ENCODE results near the gene USB1.

USB1 gene

GRCh38 chr16:58019866-58020538 is 18.8 kb downstream of the USB1 start:
- DNase-seq (ENCODE audit: low spot score), result no peak

GRCh38 chr16:58020628-58021521 is 19.7 kb downstream of the USB1 start:
- peak; percentile 59 for DNase-seq (ENCODE audit: low spot score)

- peak; percentile 84 for DNase-seq (ENCODE audit: low spot score)
These were observed 20.7 kb downstream of the USB1 start for GRCh38 chr16:58021661-58022551.

- DNase-seq (ENCODE audit: low spot score), result peak; percentile 79
These were observed 21.6 kb downstream of the USB1 start for GRCh38 chr16:58022601-58023371.

GRCh38 chr16:58024486-58025350 is 23.5 kb downstream of the USB1 start:
- peak; percentile 75 for DNase-seq (ENCODE audit: low spot score)

- peak; percentile 96 for DNase-seq (ENCODE audit: low spot score)
These were observed 24.3 kb downstream of the USB1 start, which contains the start of gene MMP15 for GRCh38 chr16:58025351-58026138. TSS of gene MMP15 (plus strand) at chr16:58025754. CDS start at chr16:58026351, 597 bp downstream.

- peak; percentile 53 for DNase-seq (ENCODE audit: low spot score)
These were observed 25.0 kb downstream of the USB1 start for GRCh38 chr16:58026139-58026704.

GRCh38 chr16:58026705-58027160 is 25.5 kb downstream of the USB1 start:
- peak; percentile 8 for DNase-seq (ENCODE audit: low spot score)

GRCh38 chr16:58027161-58027915 is 26.1 kb downstream of the USB1 start:
- DNase-seq (ENCODE audit: low spot score), result peak; percentile 77

- DNase-seq (ENCODE audit: low spot score), result no peak
These were observed 26.8 kb downstream of the USB1 start for GRCh38 chr16:58027916-58028455.

- peak; percentile 17 for DNase-seq (ENCODE audit: low spot score)
These were observed 27.4 kb downstream of the USB1 start for GRCh38 chr16:58028541-58029070.

- DNase-seq (ENCODE audit: low spot score), result no peak
These were observed 28.2 kb downstream of the USB1 start for GRCh38 chr16:58029410-58029809.

GRCh38 chr16:58030136-58030840 is 29.1 kb downstream of the USB1 start:
- DNase-seq (ENCODE audit: low spot score), result no peak

GRCh38 chr16:58031016-58031800 is 30.0 kb downstream of the USB1 start:
- peak; percentile 38 for DNase-seq (ENCODE audit: low spot score)

GRCh38 chr16:58032710-58033293 is 31.6 kb downstream of the USB1 start:
- no peak for DNase-seq (ENCODE audit: low spot score)

Measured in kidney tubule cell (primary cell).